ENCODE results near the gene AFG3L2.
A peak's percentile ranks its signal among the peaks of the same experiment; 100 is the strongest.
"Not testable (repeated sequence)": the region's sequence is repeated elsewhere in the genome, so short reads cannot be mapped to it uniquely, and the experiment has no call there.

AFG3L2 gene

GRCh38 chr18:12376754-12377555 is at the start of gene AFG3L2:
Gene AFG3L2 (minus strand): TSS chr18:12377227. CDS start chr18:12377082, 145 bp downstream.
- peak; percentile 100 for DNase-seq (ENCODE audit: low read depth in 2 of 2)

GRCh38 chr18:12424252-12424651 is 47.2 kb upstream of the AFG3L2 start:
- no peak for DNase-seq (ENCODE audit: low read depth in 2 of 2)

- DNase-seq (ENCODE audit: low read depth in 2 of 2), result no peak
Measured at GRCh38 chr18:12423820-12424219, 46.8 kb upstream of the AFG3L2 start.

GRCh38 chr18:12423393-12423792 is 46.4 kb upstream of the AFG3L2 start:
- DNase-seq (ENCODE audit: low read depth in 2 of 2), result no peak

- DNase-seq (ENCODE audit: low read depth in 2 of 2), result no peak
Measured at GRCh38 chr18:12422936-12423335, 45.9 kb upstream of the AFG3L2 start.

- DNase-seq (ENCODE audit: low read depth in 2 of 2), result no peak
Measured at GRCh38 chr18:12421732-12422131, 44.7 kb upstream of the AFG3L2 start.

GRCh38 chr18:12420821-12421421 is 43.9 kb upstream of the AFG3L2 start:
- DNase-seq (ENCODE audit: low read depth in 2 of 2), result no peak

- no peak for DNase-seq (ENCODE audit: low read depth in 2 of 2)
Measured at GRCh38 chr18:12417687-12418086, 40.7 kb upstream of the AFG3L2 start.

GRCh38 chr18:12416098-12416729 is 39.2 kb upstream of the AFG3L2 start:
- DNase-seq (ENCODE audit: low read depth in 2 of 2), result no peak

- DNase-seq (ENCODE audit: low read depth in 2 of 2), result no peak
Measured at GRCh38 chr18:12411456-12411855, 34.4 kb upstream of the AFG3L2 start.

- DNase-seq (ENCODE audit: low read depth in 2 of 2), result not testable (repeated sequence)
Measured at GRCh38 chr18:12410747-12411146, 33.7 kb upstream of the AFG3L2 start.

GRCh38 chr18:12410081-12410481 is 33.1 kb upstream of the AFG3L2 start:
- no peak for DNase-seq (ENCODE audit: low read depth in 2 of 2)

GRCh38 chr18:12409469-12409868 is 32.4 kb upstream of the AFG3L2 start:
- DNase-seq (ENCODE audit: low read depth in 2 of 2), result no peak

GRCh38 chr18:12408247-12408869 is 31.3 kb upstream of the AFG3L2 start:
- no peak for DNase-seq (ENCODE audit: low read depth in 2 of 2)

GRCh38 chr18:12406371-12407111 is 29.5 kb upstream of the AFG3L2 start:
- DNase-seq (ENCODE audit: low read depth in 2 of 2), result no peak

- no peak for DNase-seq (ENCODE audit: low read depth in 2 of 2)
Measured at GRCh38 chr18:12405066-12405465, 28.0 kb upstream of the AFG3L2 start.

- DNase-seq (ENCODE audit: low read depth in 2 of 2), result no peak
Measured at GRCh38 chr18:12403601-12404506, 26.8 kb upstream of the AFG3L2 start.

- no peak for DNase-seq (ENCODE audit: low read depth in 2 of 2)
Measured at GRCh38 chr18:12401881-12402280, 24.9 kb upstream of the AFG3L2 start.

- DNase-seq (ENCODE audit: low read depth in 2 of 2), result no peak
Measured at GRCh38 chr18:12399231-12399630, 22.2 kb upstream of the AFG3L2 start.

GRCh38 chr18:12398625-12399024 is 21.6 kb upstream of the AFG3L2 start:
- no peak for DNase-seq (ENCODE audit: low read depth in 2 of 2)

GRCh38 chr18:12397793-12398192 is 20.8 kb upstream of the AFG3L2 start:
- no peak for DNase-seq (ENCODE audit: low read depth in 2 of 2)
